Activated CD4-positive, CD25-positive, alpha-beta regulatory T cell treated with anti-CD3 and anti-CD28 coated beads, Interleukin-2, amount 50 U/mL, for 72 hours (primary cell): ENCODE results near the gene PAOX.
"Not testable (repeated sequence)": the region's sequence is repeated elsewhere in the genome, so short reads cannot be mapped to it uniquely, and the experiment has no call there.

Experiments used
- DNase-seq: peaks from one replicate; pipeline ENCODE4 v3.0.0; 2021

Gene PAOX

GRCh38 chr10:133365461-133366129 lies 13.5 kb upstream of the PAOX start:
- no peak for DNase-seq

GRCh38 chr10:133366130-133366478 lies 13.0 kb upstream of the PAOX start:
- no peak for DNase-seq

GRCh38 chr10:133366751-133367150 lies 12.3 kb upstream of the PAOX start:
- no peak for DNase-seq

GRCh38 chr10:133367461-133367860 lies 11.6 kb upstream of the PAOX start:
- not testable (repeated sequence) for DNase-seq

GRCh38 chr10:133368153-133368552 lies 10.9 kb upstream of the PAOX start:
- no peak for DNase-seq

- DNase-seq: no peak
Measured at GRCh38 chr10:133370030-133370786, 8.9 kb upstream of the PAOX start.

- DNase-seq: no peak
Measured at GRCh38 chr10:133372507-133372906, 6.6 kb upstream of the PAOX start.

- DNase-seq: peak; percentile 98
Measured at GRCh38 chr10:133373174-133374090, 5.6 kb upstream of the PAOX start, which contains the start of gene ECHS1. Gene ECHS1, minus strand, starts transcription at chr10:133373354. Its CDS starts 21 bp downstream, at chr10:133373333.

- DNase-seq: no peak
Measured at GRCh38 chr10:133375357-133376115, 3.5 kb upstream of the PAOX start.

GRCh38 chr10:133376183-133376582 lies 2.9 kb upstream of the PAOX start:
- DNase-seq: not testable (repeated sequence)

- no peak for DNase-seq
Measured at GRCh38 chr10:133377025-133377817, 1.8 kb upstream of the PAOX start.

- no peak for DNase-seq
Measured at GRCh38 chr10:133377818-133378250, 1.2 kb upstream of the PAOX start.

GRCh38 chr10:133378251-133379096 lies 588 bp upstream of the PAOX start:
- DNase-seq: peak; percentile 70

GRCh38 chr10:133379801-133380666 lies 972 bp downstream of the PAOX start:
- no peak for DNase-seq

- no peak for DNase-seq
Measured at GRCh38 chr10:133381036-133381435, 2.0 kb downstream of the PAOX start.

- DNase-seq: no peak
Measured at GRCh38 chr10:133383551-133383950, 4.5 kb downstream of the PAOX start.

- no peak for DNase-seq
Measured at GRCh38 chr10:133384071-133384470, 5.0 kb downstream of the PAOX start.

GRCh38 chr10:133385214-133385613 lies 6.2 kb downstream of the PAOX start:
- DNase-seq: no peak

GRCh38 chr10:133386951-133387350 lies 7.9 kb downstream of the PAOX start:
- DNase-seq: not testable (repeated sequence)
